ENCODE results near the gene ZNF101. TPM values are rescaled to one million over a fixed set of nuclear protein-coding genes. Genes with fewer than 3 reads are reported as not detected.
"Not testable (repeated sequence)": the region's sequence is repeated elsewhere in the genome, so short reads cannot be mapped to it uniquely, and the experiment has no call there.

The ZNF101 gene
- total and polyA plus RNA-seq, 2 experiments from 2014 or later, result 5.9 to 6.0 TPM

DNA sequence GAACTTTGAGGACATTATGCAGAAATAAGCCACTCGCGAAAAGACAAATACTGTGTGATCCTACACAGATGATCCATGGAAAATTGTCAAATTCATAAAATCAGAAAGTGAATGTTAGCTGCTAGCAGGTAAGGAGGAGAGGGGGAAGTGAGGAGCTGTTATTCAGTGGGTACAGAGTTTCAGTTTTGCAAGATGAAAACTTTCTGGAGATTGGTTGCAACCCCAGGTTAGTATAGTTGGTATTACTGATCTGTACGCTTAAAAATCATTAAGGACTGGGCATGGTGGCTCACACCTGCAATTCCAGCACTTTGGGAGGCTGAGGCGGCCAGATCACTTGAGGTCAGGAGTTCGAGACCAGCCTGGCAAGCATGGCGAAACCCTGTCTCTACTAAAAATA, 17.9 kb downstream of the ZNF101 start:
- no peaks in the 10 kb centered on the region for H3K36me3 ChIP-seq
- TF ChIP-seq CTCF (IDR thresholded peaks at IDR 0.05; ENCODE audit: low read depth, low read length), result no peak
- no peaks in the 10 kb centered on the region for H3K4me1 ChIP-seq (ENCODE audit: low read depth)
- DNase-seq (ENCODE audit: low read depth in 1 of 2, low spot score in 1 of 2), result no peak
- no peaks in the 10 kb centered on the region for H3K27me3 ChIP-seq
- no peak overlapping the region for H3K27ac ChIP-seq
- no peaks in the 10 kb centered on the region for H3K9me3 ChIP-seq (ENCODE audit: low read depth)
- H3K4me3 ChIP-seq, result no peak overlapping the region

DNA sequence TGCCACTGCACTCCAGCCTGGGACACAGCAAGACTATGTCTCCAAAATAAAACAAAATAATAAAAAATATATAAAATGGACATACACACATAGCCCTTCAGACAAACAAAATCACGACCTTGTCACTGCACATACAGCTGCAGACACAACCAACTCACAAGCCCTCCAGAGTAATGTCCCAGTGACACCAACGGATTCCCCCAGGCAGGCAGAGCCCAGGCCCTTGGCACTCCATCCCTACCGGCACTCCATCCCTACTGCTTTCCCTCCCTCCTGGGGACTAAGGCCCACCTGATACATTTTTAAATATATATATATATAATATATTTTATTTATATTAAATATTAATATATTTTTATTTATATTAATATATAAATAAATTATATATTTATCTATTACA, 18.5 kb downstream of the ZNF101 start:
- Histone ChIP-seq H3K27me3 (no peaks in the 10 kb centered on the region), H3K4me3 (no peak overlapping the region), H3K27ac (no peak overlapping the region), H3K36me3 (no peaks in the 10 kb centered on the region), H3K4me1 (ENCODE audit: low read depth) (no peaks in the 10 kb centered on the region), H3K9me3 (ENCODE audit: low read depth) (no peaks in the 10 kb centered on the region)
- DNase-seq (ENCODE audit: low read depth in 1 of 2, low spot score in 1 of 2), result no peak
- no peak for TF ChIP-seq CTCF (IDR thresholded peaks at IDR 0.05; ENCODE audit: low read depth, low read length)

DNA sequence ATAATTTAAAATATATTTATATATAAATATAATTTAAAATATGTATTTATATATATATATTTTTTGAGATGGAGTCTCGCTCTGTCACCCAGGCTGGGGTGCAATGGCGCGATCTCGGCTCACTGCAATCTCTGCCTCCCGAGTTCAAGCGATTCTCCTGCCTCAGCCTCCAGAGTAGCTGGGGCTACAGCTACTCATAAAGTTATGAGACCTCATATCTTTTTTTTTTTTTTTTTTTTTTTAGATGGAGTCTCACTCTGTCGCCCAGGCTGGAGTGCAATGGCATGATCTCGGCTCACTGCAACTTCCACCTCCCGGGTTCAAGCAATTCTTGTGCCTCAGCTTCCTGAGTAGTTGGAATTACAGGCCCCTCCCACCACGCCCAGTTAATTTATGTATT, 20.4 kb downstream of the ZNF101 start:
- not testable (repeated sequence) for H3K4me1 ChIP-seq (ENCODE audit: low read depth); H3K9me3 ChIP-seq (ENCODE audit: low read depth); DNase-seq (ENCODE audit: low read depth in 1 of 2, low spot score in 1 of 2); H3K36me3 ChIP-seq; H3K27ac ChIP-seq; H3K27me3 ChIP-seq; H3K4me3 ChIP-seq

GRCh38 chr19:19691683-19692082, 23.0 kb downstream of the ZNF101 start:
- Histone ChIP-seq H3K9me3 (ENCODE audit: low read depth) (no peaks in the 10 kb centered on the region), H3K27me3 (no peaks in the 10 kb centered on the region), H3K4me1 (ENCODE audit: low read depth) (no peaks in the 10 kb centered on the region), H3K4me3 (no peak overlapping the region), H3K36me3 (no peaks in the 10 kb centered on the region), H3K27ac (no peak overlapping the region)
- no peak for TF ChIP-seq CTCF (IDR thresholded peaks at IDR 0.05; ENCODE audit: low read depth, low read length)
- no peak for DNase-seq (ENCODE audit: low read depth in 1 of 2, low spot score in 1 of 2)

GRCh38 chr19:19696386-19696785, 27.7 kb downstream of the ZNF101 start:
- no peak overlapping the region for H3K4me3 ChIP-seq
- no peaks in the 10 kb centered on the region for H3K4me1 ChIP-seq (ENCODE audit: low read depth)
- no peak for TF ChIP-seq CTCF (IDR thresholded peaks at IDR 0.05; ENCODE audit: low read depth, low read length)
- H3K27ac ChIP-seq, result no peak overlapping the region
- no peaks in the 10 kb centered on the region for H3K9me3 ChIP-seq (ENCODE audit: low read depth)
- H3K36me3 ChIP-seq, result no peaks in the 10 kb centered on the region
- H3K27me3 ChIP-seq, result no peaks in the 10 kb centered on the region
- DNase-seq (ENCODE audit: low read depth in 1 of 2, low spot score in 1 of 2), result no peak

DNA sequence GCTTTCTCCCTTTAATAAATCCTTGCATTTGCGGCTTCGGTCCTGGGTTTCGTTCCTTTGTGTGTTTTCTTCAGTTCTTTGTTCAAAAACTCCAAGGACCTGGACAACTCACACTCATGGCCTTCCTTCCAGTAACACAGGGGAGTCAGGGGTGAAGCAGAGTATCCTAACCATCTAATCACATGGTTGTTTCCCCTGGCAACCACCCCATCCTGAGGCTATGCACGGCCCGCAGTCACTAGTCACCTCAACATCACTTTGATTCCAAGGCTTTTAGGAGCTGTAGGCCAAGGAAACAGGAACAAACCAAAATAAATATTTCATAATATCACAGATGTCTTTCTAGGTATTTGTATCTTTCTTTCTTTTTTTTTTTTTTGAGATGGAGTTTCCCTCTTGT, 28.9 kb downstream of the ZNF101 start:
- H3K4me3 ChIP-seq, result no peak overlapping the region
- no peak for TF ChIP-seq CTCF (IDR thresholded peaks at IDR 0.05; ENCODE audit: low read depth, low read length)
- no peaks in the 10 kb centered on the region for H3K27me3 ChIP-seq
- no peak overlapping the region for H3K27ac ChIP-seq
- no peaks in the 10 kb centered on the region for H3K9me3 ChIP-seq (ENCODE audit: low read depth)
- no peaks in the 10 kb centered on the region for H3K4me1 ChIP-seq (ENCODE audit: low read depth)
- no peak for DNase-seq (ENCODE audit: low read depth in 1 of 2, low spot score in 1 of 2)
- no peaks in the 10 kb centered on the region for H3K36me3 ChIP-seq

- not testable (repeated sequence) for H3K4me3 ChIP-seq; H3K9me3 ChIP-seq (ENCODE audit: low read depth); DNase-seq (ENCODE audit: low read depth in 1 of 2, low spot score in 1 of 2); H3K27ac ChIP-seq; H3K4me1 ChIP-seq (ENCODE audit: low read depth); H3K36me3 ChIP-seq; H3K27me3 ChIP-seq
Measured at GRCh38 chr19:19700493-19700892, 31.9 kb downstream of the ZNF101 start.
